Heart left ventricle (tissue), 16 donors: Measurements from ENCODE around the gene ZNF254. TPM values are rescaled to one million over a fixed set of nuclear protein-coding genes. Genes with fewer than 3 reads are reported as not detected.
A peak's percentile ranks its signal among the peaks of the same experiment; 100 is the strongest.

Experiments
- ATAC-seq, 4 donors: fragments of 200-7000 bp; cut with Tn5 transposase; one replicate each; pipeline ENCODE4 v1.9.1; 2020 to 2022; ENCODE audit warnings: moderate library complexity in 4 of 4, mild to moderate bottlenecking in 3 of 4, moderate number of reproducible peaks in 1 of 4
- DNase-seq, 5 donors: peaks; one replicate each; pipeline ENCODE4 v3.0.0-alpha.2; 2020
- H3K27ac ChIP-seq, 12 donors: fragments of 200-600 bp; sonication (generic) in 4 of 12; one replicate each; pipeline versions ENCODE4 v1.5.0 to v1.8.0; 2016 to 2022; ENCODE audit warnings: mild to moderate bottlenecking in 2 of 12
- H3K27me3 ChIP-seq, 9 donors: fragments of 200-600 bp; sonication (generic) in 2 of 9; one replicate each; pipeline versions ENCODE4 v1.5.1 to v1.8.0; 2016 to 2022; ENCODE audit warnings: mild to moderate bottlenecking in 3 of 9
- H3K36me3 ChIP-seq, 9 donors: fragments of 200-600 bp; sonication (generic) in 2 of 9; one replicate each; pipeline versions ENCODE4 v1.5.0 to v1.8.0; 2018 to 2022; ENCODE audit warnings: mild to moderate bottlenecking in 2 of 9
- H3K4me1 ChIP-seq, 12 donors: fragments of 200-600 bp; sonication (generic) in 4 of 12; one replicate each; pipeline versions ENCODE4 v1.5.0 to v1.8.0; 2016 to 2022; ENCODE audit warnings: mild to moderate bottlenecking in 3 of 12
- H3K4me3 ChIP-seq, 12 donors: fragments of 200-600 bp; sonication (generic) in 4 of 12; one replicate each; pipeline versions ENCODE4 v1.5.0 to v1.8.0; 2017 to 2022; ENCODE audit warnings: mild to moderate bottlenecking in 9 of 12, moderate library complexity in 4 of 12
- H3K9me3 ChIP-seq, 12 donors: fragments of 200-600 bp; sonication (generic) in 4 of 12; one replicate each; pipeline versions ENCODE4 v1.5.0 to v1.8.0; 2016 to 2022; ENCODE audit warnings: mild to moderate bottlenecking in 1 of 12
- CTCF ChIP-seq, 12 donors: fragments of 200-600 bp; sonication (generic) in 4 of 12; IDR thresholded peaks; one replicate each; pipeline versions ENCODE4 v1.5.0 to v1.8.0; 2018 to 2022; ENCODE audit warnings: antibody characterized with exemption in 12 of 12, mild to moderate bottlenecking in 5 of 12
- POLR2A ChIP-seq, 2 donors: fragments of 450-650 bp; IDR thresholded peaks; one replicate each; pipeline ENCODE4 v1.6.1; 2017; ENCODE audit warnings: antibody characterized with exemption in 2 of 2, mild to moderate bottlenecking in 2 of 2, moderate library complexity in 2 of 2
- WGBS, 4 donors: extraction: QIAGEN DNeasy Blood & Tissue Kit in 2 of 4; methylation state at CpG; one replicate each; pipeline versions ENCODE4 v1.1.5 to v1.1.7; 2013 to 2018; 5-methylcytosine and 5-hydroxymethylcytosine counted together
- intact Hi-C, 10 donors: fragments of 100-400 bp; cut with DNase I; formaldehyde crosslinking; loops; one replicate each; pipeline versions ENCODE4 v1.11.1 to v1.14.2; 2022
- polyA plus RNA-seq, 2 donors: library from polyadenylated mRNA; stranded (reverse); fragments of 200-250 nt; gene quantifications; one replicate each; pipeline ENCODE4 v1.2.3, GENCODE V29; 2013
- total RNA-seq, 9 donors: library from RNA; depleted of rRNA in 2 of 9; stranded (reverse); fragments of >200 nt in 2 of 9; fragmentation: NEBNext Ultra II Directional in 3 of 9; extraction: Animal tissue kit (Norgen Biotek cat#: 25700) in 3 of 9; gene quantifications; one replicate each; pipeline versions ENCODE4 v1.1.0 to v1.2.4, GENCODE V29; 2016 to 2023
- donor health status: ischemic (EF 13 %, LVEDD 7.1; RV severe dilation, severe dysfunction).
- donor health status: healthy with polysubstance abuse.
- donor health status: DM: no; HTN: yes; CAD: no.
- donor health status: DM: no; HTN: no; CAD: no.
- donor health status: ischemic (EF 25% LVEDD 6.9; RV normal size, moderate dysfunction).
- donor health status: ischemic (EF 25% LVEDD 5.7; RV mildly dilated, moderate dysfunction).
- donor health status: healthy.
- donor health status: DM: yes; HTN: yes; CAD: no.
- donor health status: ischemic (EF 35%, LVEDD 5.7; RV mildly dilated, moderate dysfunction).
- donor health status: nonischemic (EF 11% LVEDD 7.7; RV severe dilation, severe dysfunction).
- donor health status: DM: yes; HTN: yes; CAD: no.
- donor health status: PGD.
- donor health status: ischemic (EF 29% LVEDD 5.4; RV normal size, mild dysfunction).
- donor health status: nonischemic (EF 23%, LVEDD 6.1; RV moderate dilation, normal function).

Gene ZNF254
- total and polyA plus RNA-seq, 11 donors = 4.1 to 15.8 (median 8.7) TPM

DNA sequence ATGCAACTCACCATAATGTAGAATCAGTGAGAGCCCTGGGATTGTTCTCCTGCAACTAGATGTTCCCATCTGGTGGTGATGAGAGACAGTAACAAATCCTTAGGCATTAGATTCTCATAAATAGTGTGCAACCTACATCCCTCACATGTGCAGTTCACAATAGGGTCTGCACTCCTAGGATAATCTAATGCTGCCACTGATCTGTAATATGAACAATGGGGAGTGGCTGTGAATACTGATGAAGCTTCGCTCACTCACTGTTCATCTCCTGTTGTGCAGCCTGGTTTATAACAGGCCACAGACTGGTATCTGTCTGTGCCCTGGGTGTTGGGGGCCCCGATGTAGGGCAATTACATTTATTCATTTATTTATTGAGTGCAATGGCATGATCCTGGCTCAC, 86.9 kb downstream of the ZNF254 start:
- intact Hi-C loops = no loop called here
- 94 to 96% (median 95%) methylated on average over 2 of the region's 2 CpGs for WGBS, 4 donors

DNA sequence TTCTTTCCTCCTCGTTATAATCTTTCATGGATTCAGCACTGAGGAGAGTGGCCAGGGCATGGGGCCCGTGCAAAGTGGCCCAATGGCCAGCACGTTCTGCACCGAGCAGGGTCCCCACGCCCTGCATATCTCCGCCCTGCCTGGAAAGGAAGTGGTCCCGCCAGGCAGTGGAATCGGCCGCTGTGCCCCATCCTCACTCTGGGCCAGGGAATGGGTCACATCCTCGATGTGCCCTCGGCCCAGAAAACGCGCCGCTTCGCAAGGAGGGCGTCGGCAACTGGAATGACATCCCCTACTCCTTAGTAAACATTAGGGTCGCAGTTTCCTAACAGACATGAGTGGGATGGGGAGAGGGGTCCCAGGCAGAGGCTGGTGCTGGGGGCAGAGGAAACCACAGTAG, 90.7 kb downstream of the ZNF254 start:
- Histone ChIP-seq H3K27ac (no peak overlapping the region), H3K27me3 (no peaks in the 10 kb centered on the region), H3K4me1 (no peaks in the 10 kb centered on the region), H3K9me3 (peaks cover 0 to 59% (median 2%) of the 10 kb centered on the region in 12 donors), H3K4me3 (no peak overlapping the region), H3K36me3 (no peaks in the 10 kb centered on the region)
- ATAC-seq (no peak), DNase-seq (no peak)
- intact Hi-C loops = no loop called here
- TF ChIP-seq POLR2A (IDR thresholded peaks at IDR 0.05) (no peak), CTCF (IDR thresholded peaks at IDR 0.05) (no peak)
- 89 to 96% (median 92%) methylated on average over 18 of the region's 18 CpGs for WGBS, 4 donors

More for the DNA sequence above, 86.9 kb downstream of the ZNF254 start:
- no peaks in the 10 kb centered on the region for H3K27me3 ChIP-seq
- H3K9me3 ChIP-seq = peaks cover 0 to 37% (median 2%) of the 10 kb centered on the region in 12 donors
- H3K4me1 ChIP-seq = no peaks in the 10 kb centered on the region
- H3K36me3 ChIP-seq = no peaks in the 10 kb centered on the region
- H3K27ac ChIP-seq = no peak overlapping the region
- no peak overlapping the region for H3K4me3 ChIP-seq
- no peak for DNase-seq
- TF ChIP-seq CTCF (IDR thresholded peaks at IDR 0.05) (no peak), POLR2A (IDR thresholded peaks at IDR 0.05) (no peak)
- ATAC-seq = no peak

- TF ChIP-seq CTCF (IDR thresholded peaks at IDR 0.05) (no peak), POLR2A (IDR thresholded peaks at IDR 0.05) (no peak)
- intact Hi-C loops = no loop called here
- peaks cover 0 to 54% (median 2%) of the 10 kb centered on the region in 12 donors for H3K9me3 ChIP-seq
- ATAC-seq = peak in 1 of 4 donors; percentile 15
- no peak for DNase-seq
- no peaks in the 10 kb centered on the region for H3K27me3 ChIP-seq
- H3K4me1 ChIP-seq = no peaks in the 10 kb centered on the region
- no peak overlapping the region for H3K27ac ChIP-seq
- WGBS, 4 donors = 92 to 96% (median 94%) methylated on average over 17 of the region's 17 CpGs
- no peak overlapping the region for H3K4me3 ChIP-seq
- no peaks in the 10 kb centered on the region for H3K36me3 ChIP-seq
These were observed 91.2 kb downstream of the ZNF254 start for GRCh38 chr19:24178207-24178606.

Other genes starting within 250 kb of the ZNF254 start
- gene ZNF726, start 172.3 kb upstream of the ZNF254 start, total RNA-seq = 1 to 10 TPM in 2 of 9 donors, under 1 TPM in 5, not detected in 2; 0.44 to 1.5 (median 0.63) TPM
- gene ZNF726, start 172.3 kb upstream of the ZNF254 start, polyA plus RNA-seq = under 1 TPM; 0.11 to 0.24 TPM